Ascending aorta (tissue), 2 donors: Measurements from ENCODE around the gene MRPL50. TPM values are rescaled to one million over a fixed set of nuclear protein-coding genes. Genes with fewer than 3 reads are reported as not detected.

Experiments
- DNase-seq, 2 donors: peaks; one replicate each; pipeline ENCODE4 v3.0.0-alpha.2; 2019; ENCODE audit warnings: low spot score in 2 of 2
- H3K27ac ChIP-seq, 2 donors: fragments of 200-600 bp; sonication (generic); one replicate each; pipeline ENCODE4 v1.5.1; 2016 to 2017; ENCODE audit warnings: mild to moderate bottlenecking in 1 of 2
- H3K27me3 ChIP-seq: fragments of 200-600 bp; sonication (generic); one replicate; pipeline ENCODE4 v1.5.1; 2017
- H3K36me3 ChIP-seq, 2 donors: fragments of 200-600 bp; sonication (generic); one replicate each; pipeline ENCODE4 v1.5.1; 2016
- H3K4me1 ChIP-seq, 2 donors: fragments of 200-600 bp; sonication (generic); one replicate each; pipeline ENCODE4 v1.5.1; 2016 to 2017; ENCODE audit warnings: mild to moderate bottlenecking in 1 of 2
- H3K4me3 ChIP-seq, 2 donors: fragments of 200-600 bp; sonication (generic); one replicate each; pipeline ENCODE4 v1.5.1; 2016 to 2017; ENCODE audit warnings: mild to moderate bottlenecking in 1 of 2
- H3K9me3 ChIP-seq, 2 donors: fragments of 200-600 bp; sonication (generic); one replicate each; pipeline ENCODE4 v1.5.1; 2016
- CTCF ChIP-seq, 3 experiments: fragments of 200-600 bp in 2 of 3; fragments of 450-650 bp in 1 of 3; sonication (generic) in 2 of 3; IDR thresholded peaks; one replicate each; pipeline ENCODE4 v1.5.1; 2016 to 2019; ENCODE audit warnings: antibody characterized with exemption in 3 of 3, mild to moderate bottlenecking in 1 of 3, moderate library complexity in 1 of 3
- intact Hi-C: fragments of 100-400 bp; cut with DNase I; formaldehyde crosslinking; loops from one replicate; pipeline ENCODE4 v1.15.1; 2023
- total RNA-seq: library from RNA; depleted of rRNA; stranded (reverse); fragments of >200 nt; gene quantifications from one replicate; pipeline ENCODE4 v1.1.0, GENCODE V29; 2016

Gene MRPL50
- total RNA-seq, 1 donor from 2014 or later = 2.6 TPM

- TF ChIP-seq CTCF (IDR thresholded peaks at IDR 0.05) = no peak
- H3K27ac ChIP-seq = no peak overlapping the region
- no peaks in the 10 kb centered on the region for H3K36me3 ChIP-seq
- intact Hi-C loops = no loop called here
- DNase-seq = no peak
- H3K4me1 ChIP-seq = no peaks in the 10 kb centered on the region
- H3K4me3 ChIP-seq = no peak overlapping the region
- H3K27me3 ChIP-seq = no peaks in the 10 kb centered on the region
- H3K9me3 ChIP-seq = no peaks in the 10 kb centered on the region
Observed at GRCh38 chr9:101433229-101433628, 34.8 kb upstream of the MRPL50 start.

- DNase-seq = no peak
- no peak overlapping the region for H3K27ac ChIP-seq
- intact Hi-C loops = no loop called here
- no peaks in the 10 kb centered on the region for H3K27me3 ChIP-seq
- no peaks in the 10 kb centered on the region for H3K36me3 ChIP-seq
- no peak overlapping the region for H3K4me3 ChIP-seq
- no peak for TF ChIP-seq CTCF (IDR thresholded peaks at IDR 0.05)
- H3K4me1 ChIP-seq = no peaks in the 10 kb centered on the region
- H3K9me3 ChIP-seq = no peaks in the 10 kb centered on the region
Observed at GRCh38 chr9:101432740-101433139, 34.3 kb upstream of the MRPL50 start.

DNA sequence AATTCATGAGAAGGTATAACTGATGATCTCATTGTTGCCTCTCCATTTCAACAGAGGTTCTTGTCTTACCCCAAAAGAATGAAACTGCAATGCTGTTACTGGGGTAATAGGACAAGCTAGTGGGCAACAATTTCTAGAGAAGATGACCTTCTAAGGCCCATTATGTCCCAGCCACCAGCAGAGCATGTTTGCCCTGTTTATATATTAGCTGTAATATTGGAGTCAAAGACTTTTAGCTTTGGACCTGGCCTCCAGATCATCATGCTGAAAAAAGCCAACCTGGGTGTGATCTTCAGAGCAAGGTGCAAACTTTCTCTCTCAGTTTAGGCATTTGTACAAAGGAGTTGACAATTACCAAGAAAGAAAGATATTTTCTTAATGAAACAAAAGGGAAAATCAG lies 33.8 kb upstream of the MRPL50 start:
- no peak overlapping the region for H3K4me3 ChIP-seq
- H3K9me3 ChIP-seq = no peaks in the 10 kb centered on the region
- intact Hi-C loops = no loop called here
- H3K4me1 ChIP-seq = no peaks in the 10 kb centered on the region
- no peaks in the 10 kb centered on the region for H3K36me3 ChIP-seq
- no peak for DNase-seq
- H3K27ac ChIP-seq = no peak overlapping the region
- no peak for TF ChIP-seq CTCF (IDR thresholded peaks at IDR 0.05)
- H3K27me3 ChIP-seq = no peaks in the 10 kb centered on the region

GRCh38 chr9:101429736-101430135 lies 31.3 kb upstream of the MRPL50 start:
- intact Hi-C loops = no loop called here
- Histone ChIP-seq H3K27me3 (no peaks in the 10 kb centered on the region), H3K27ac (no peak overlapping the region), H3K9me3 (no peaks in the 10 kb centered on the region), H3K36me3 (no peaks in the 10 kb centered on the region), H3K4me3 (no peak overlapping the region), H3K4me1 (no peaks in the 10 kb centered on the region)
- no peak for TF ChIP-seq CTCF (IDR thresholded peaks at IDR 0.05)
- no peak for DNase-seq

GRCh38 chr9:101428909-101429308 lies 30.5 kb upstream of the MRPL50 start:
- no peak for TF ChIP-seq CTCF (IDR thresholded peaks at IDR 0.05)
- no peak overlapping the region for H3K27ac ChIP-seq
- DNase-seq = no peak

GRCh38 chr9:101427957-101428655 lies 29.7 kb upstream of the MRPL50 start:
- H3K36me3 ChIP-seq = no peaks in the 10 kb centered on the region
- no peak for TF ChIP-seq CTCF (IDR thresholded peaks at IDR 0.05)
- intact Hi-C loops = no loop called here

More at GRCh38 chr9:101428909-101429308, 30.5 kb upstream of the MRPL50 start:
- H3K9me3 ChIP-seq = no peaks in the 10 kb centered on the region
- no peaks in the 10 kb centered on the region for H3K4me1 ChIP-seq
- no peaks in the 10 kb centered on the region for H3K36me3 ChIP-seq
- H3K27me3 ChIP-seq = no peaks in the 10 kb centered on the region
- no peak overlapping the region for H3K4me3 ChIP-seq
- intact Hi-C loops = no loop called here

More at GRCh38 chr9:101427957-101428655, 29.7 kb upstream of the MRPL50 start:
- no peak for DNase-seq
- Histone ChIP-seq H3K4me3 (no peak overlapping the region), H3K27me3 (no peaks in the 10 kb centered on the region), H3K27ac (no peak overlapping the region), H3K9me3 (no peaks in the 10 kb centered on the region), H3K4me1 (no peaks in the 10 kb centered on the region)
